ENCODE data around the gene ANKS1A.

ANKS1A gene

DNA sequence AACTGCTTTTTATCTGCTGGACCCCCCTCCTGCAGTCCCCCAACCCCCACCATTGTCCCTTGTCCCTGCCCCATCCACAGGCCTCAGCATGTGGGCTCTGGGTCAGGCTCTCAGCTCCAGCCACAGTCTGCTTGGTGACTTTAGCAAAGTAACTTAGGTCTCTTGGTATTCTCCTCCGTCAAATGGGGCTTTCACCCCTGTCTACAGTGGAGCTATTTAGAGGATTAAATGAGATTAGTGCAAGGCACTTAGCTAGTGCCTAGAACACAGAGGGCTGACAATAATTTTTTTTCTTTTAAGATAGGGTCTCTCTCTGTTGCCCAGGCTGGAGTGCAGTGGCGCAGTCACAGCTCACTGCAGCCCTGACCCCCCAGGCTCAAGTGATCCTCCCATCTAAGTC lies 180.2 kb downstream of the ANKS1A start:
- H3K27ac ChIP-seq (ENCODE audit: poor library complexity, severe bottlenecking) = no peak overlapping the region
- H3K9me3 ChIP-seq (ENCODE audit: severe bottlenecking) = no peaks in the 10 kb centered on the region
- H3K4me3 ChIP-seq (ENCODE audit: severe bottlenecking) = no peak overlapping the region
- TF ChIP-seq, protein P1, sequence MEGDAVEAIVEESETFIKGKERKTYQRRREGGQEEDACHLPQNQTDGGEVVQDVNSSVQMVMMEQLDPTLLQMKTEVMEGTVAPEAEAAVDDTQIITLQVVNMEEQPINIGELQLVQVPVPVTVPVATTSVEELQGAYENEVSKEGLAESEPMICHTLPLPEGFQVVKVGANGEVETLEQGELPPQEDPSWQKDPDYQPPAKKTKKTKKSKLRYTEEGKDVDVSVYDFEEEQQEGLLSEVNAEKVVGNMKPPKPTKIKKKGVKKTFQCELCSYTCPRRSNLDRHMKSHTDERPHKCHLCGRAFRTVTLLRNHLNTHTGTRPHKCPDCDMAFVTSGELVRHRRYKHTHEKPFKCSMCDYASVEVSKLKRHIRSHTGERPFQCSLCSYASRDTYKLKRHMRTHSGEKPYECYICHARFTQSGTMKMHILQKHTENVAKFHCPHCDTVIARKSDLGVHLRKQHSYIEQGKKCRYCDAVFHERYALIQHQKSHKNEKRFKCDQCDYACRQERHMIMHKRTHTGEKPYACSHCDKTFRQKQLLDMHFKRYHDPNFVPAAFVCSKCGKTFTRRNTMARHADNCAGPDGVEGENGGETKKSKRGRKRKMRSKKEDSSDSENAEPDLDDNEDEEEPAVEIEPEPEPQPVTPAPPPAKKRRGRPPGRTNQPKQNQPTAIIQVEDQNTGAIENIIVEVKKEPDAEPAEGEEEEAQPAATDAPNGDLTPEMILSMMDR (IDR thresholded peaks at IDR 0.05; ENCODE audit: poor library complexity, severe bottlenecking) = no peak
- H3K4me1 ChIP-seq (ENCODE audit: insufficient read depth, poor library complexity, severe bottlenecking) = no peaks in the 10 kb centered on the region
- H3K27me3 ChIP-seq (ENCODE audit: insufficient read depth, poor library complexity, severe bottlenecking) = no peaks in the 10 kb centered on the region
- peaks cover 3% of the 10 kb centered on the region; the same call in 1 of the 2 replicates for H3K36me3 ChIP-seq (ENCODE audit: low read depth)
- no peak for ATAC-seq (ENCODE audit: low read depth)
- no peak for DNase-seq (ENCODE audit: low spot score)

DNA sequence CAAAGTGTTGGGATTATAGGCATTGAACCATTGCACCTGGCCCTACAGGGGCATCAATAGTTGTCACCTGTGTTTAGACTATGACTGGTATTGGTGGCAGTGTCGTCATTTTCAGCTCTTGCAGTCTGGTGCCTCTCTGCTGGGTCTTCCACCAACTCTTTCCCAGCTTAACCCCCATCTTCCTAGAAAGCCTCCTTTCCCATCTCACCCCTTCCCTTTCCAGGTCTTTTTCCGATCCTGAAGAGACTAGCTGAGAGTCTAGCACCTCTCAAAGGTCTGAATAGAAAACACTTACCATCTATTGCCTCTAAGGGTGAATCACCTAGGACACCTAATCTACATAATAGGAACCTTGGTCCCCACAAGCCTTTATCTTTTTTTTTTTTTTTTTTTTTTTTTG lies 181.1 kb downstream of the ANKS1A start:
- TF ChIP-seq, protein P1 (IDR thresholded peaks at IDR 0.05; ENCODE audit: poor library complexity, severe bottlenecking) = no peak
- ATAC-seq (ENCODE audit: low read depth) = no peak
- Histone ChIP-seq H3K4me3 (ENCODE audit: severe bottlenecking) (no peak overlapping the region), H3K4me1 (ENCODE audit: insufficient read depth, poor library complexity, severe bottlenecking) (no peaks in the 10 kb centered on the region), H3K9me3 (ENCODE audit: severe bottlenecking) (no peaks in the 10 kb centered on the region), H3K27me3 (ENCODE audit: insufficient read depth, poor library complexity, severe bottlenecking) (no peaks in the 10 kb centered on the region), H3K27ac (ENCODE audit: poor library complexity, severe bottlenecking) (no peak overlapping the region), H3K36me3 (ENCODE audit: low read depth) (peaks cover 3% of the 10 kb centered on the region; the same call in 1 of the 2 replicates)
- DNase-seq (ENCODE audit: low spot score) = no peak

- ATAC-seq (ENCODE audit: low read depth) = no peak
- Histone ChIP-seq H3K36me3 (ENCODE audit: low read depth) (peaks cover 3% of the 10 kb centered on the region; the same call in 1 of the 2 replicates), H3K27me3 (ENCODE audit: insufficient read depth, poor library complexity, severe bottlenecking) (no peaks in the 10 kb centered on the region), H3K9me3 (ENCODE audit: severe bottlenecking) (no peaks in the 10 kb centered on the region), H3K4me3 (ENCODE audit: severe bottlenecking) (no peak overlapping the region), H3K4me1 (ENCODE audit: insufficient read depth, poor library complexity, severe bottlenecking) (no peaks in the 10 kb centered on the region), H3K27ac (ENCODE audit: poor library complexity, severe bottlenecking) (no peak overlapping the region)
- TF ChIP-seq, protein P1 (IDR thresholded peaks at IDR 0.05; ENCODE audit: poor library complexity, severe bottlenecking) = no peak
- DNase-seq (ENCODE audit: low spot score) = no peak
Observed at GRCh38 chr6:35071347-35071994, 182.4 kb downstream of the ANKS1A start.

DNA sequence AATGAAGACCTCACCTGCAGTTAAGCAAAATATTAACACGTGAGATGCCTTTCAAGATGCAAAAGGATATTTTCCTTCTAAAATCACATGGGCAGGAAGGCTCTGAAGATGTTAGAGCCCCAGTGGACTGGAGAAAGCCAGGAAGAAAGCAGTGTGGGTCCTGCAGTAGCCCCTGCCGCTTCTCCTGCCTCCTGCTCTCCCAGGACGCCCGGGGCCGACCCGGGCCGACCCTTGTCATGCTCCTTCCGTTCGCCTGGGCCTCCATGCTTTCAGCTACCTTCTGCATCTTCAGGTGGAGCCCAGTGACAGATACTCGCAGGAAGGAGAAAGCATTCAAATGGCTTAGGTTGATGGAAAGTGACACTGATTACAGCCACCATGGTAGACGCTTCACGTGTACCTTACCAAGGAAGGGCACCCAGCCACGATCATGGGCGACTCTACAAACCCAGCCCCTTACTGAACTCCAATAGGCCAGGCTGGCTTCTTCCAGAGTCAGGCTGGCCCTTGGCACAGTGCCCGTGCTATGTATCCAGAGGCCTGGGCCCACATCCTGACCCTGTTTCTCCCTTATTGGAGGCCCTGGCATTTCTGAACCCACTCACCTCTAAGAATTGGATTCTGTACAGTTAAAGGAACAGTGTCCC lies 183.1 kb downstream of the ANKS1A start:
- Histone ChIP-seq H3K4me3 (ENCODE audit: severe bottlenecking) (no peak overlapping the region), H3K27me3 (ENCODE audit: insufficient read depth, poor library complexity, severe bottlenecking) (no peaks in the 10 kb centered on the region), H3K9me3 (ENCODE audit: severe bottlenecking) (no peaks in the 10 kb centered on the region), H3K4me1 (ENCODE audit: insufficient read depth, poor library complexity, severe bottlenecking) (peaks cover 6% of the 10 kb centered on the region), H3K27ac (ENCODE audit: poor library complexity, severe bottlenecking) (no peak overlapping the region), H3K36me3 (ENCODE audit: low read depth) (peaks cover 3% of the 10 kb centered on the region; the same call in 1 of the 2 replicates)
- ATAC-seq (ENCODE audit: low read depth) = no peak
- TF ChIP-seq, protein P1 (IDR thresholded peaks at IDR 0.05; ENCODE audit: poor library complexity, severe bottlenecking) = no peak
- no peak for DNase-seq (ENCODE audit: low spot score)

DNA sequence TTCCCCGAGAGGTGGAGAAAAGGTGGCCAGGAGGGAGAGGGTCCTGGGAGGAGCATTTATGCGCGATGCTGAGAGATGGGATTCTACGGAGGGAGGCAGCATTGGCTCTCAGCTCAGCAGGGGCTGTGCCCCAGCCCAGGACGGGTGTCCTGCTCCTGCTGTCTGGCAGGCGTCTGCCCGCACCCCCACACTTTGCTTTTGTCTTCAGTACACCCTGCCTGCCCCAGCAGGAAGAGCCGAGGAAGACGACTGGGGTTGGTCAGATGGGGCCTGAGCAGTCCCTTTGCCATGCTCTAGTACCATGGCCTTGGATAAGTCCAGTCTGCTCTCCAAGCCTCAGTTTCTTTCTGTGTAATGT lies 183.6 kb downstream of the ANKS1A start:
- DNase-seq (ENCODE audit: low spot score) (no peak), ATAC-seq (ENCODE audit: low read depth) (no peak)
- no peaks in the 10 kb centered on the region for H3K9me3 ChIP-seq (ENCODE audit: severe bottlenecking)
- H3K27ac ChIP-seq (ENCODE audit: poor library complexity, severe bottlenecking) = no peak overlapping the region
- TF ChIP-seq, protein P1 (IDR thresholded peaks at IDR 0.05; ENCODE audit: poor library complexity, severe bottlenecking) = no peak
- H3K36me3 ChIP-seq (ENCODE audit: low read depth) = peaks cover 3% of the 10 kb centered on the region; the same call in 1 of the 2 replicates
- H3K27me3 ChIP-seq (ENCODE audit: insufficient read depth, poor library complexity, severe bottlenecking) = no peaks in the 10 kb centered on the region
- no peak overlapping the region for H3K4me3 ChIP-seq (ENCODE audit: severe bottlenecking)
- peaks cover 11% of the 10 kb centered on the region for H3K4me1 ChIP-seq (ENCODE audit: insufficient read depth, poor library complexity, severe bottlenecking)
